ENCODE results near the gene NOSTRIN. TPM values are rescaled to one million over a fixed set of nuclear protein-coding genes. Genes with fewer than 3 reads are reported as not detected.

NOSTRIN gene
- total RNA-seq, 5 donors from 2014 or later (not counting 1 experiment from before 2014, with no cell fraction given) = 0.13 to 0.82 (median 0.45) TPM; not detected in 1

- H3K27me3 ChIP-seq (replicated peaks in 1 of 2; ENCODE audit: control insufficient read depth in 2 of 2, extremely low read depth in 1 of 2, insufficient read depth in 2 of 2, low read length in 1 of 2) = no peaks in the 10 kb centered on the region
- H3K27ac ChIP-seq (ENCODE audit: low read length) = no peak overlapping the region
- H3K9me3 ChIP-seq = no peaks in the 10 kb centered on the region
- H3K36me3 ChIP-seq (ENCODE audit: control insufficient read depth in 2 of 2, extremely low read depth in 1 of 2, insufficient read depth in 1 of 2, low read length in 1 of 2) = no peaks in the 10 kb centered on the region
- no peak overlapping the region for H3K4me3 ChIP-seq (ENCODE audit: control insufficient read depth in 1 of 2, extremely low read depth in 1 of 2, low read length in 1 of 2)
- Mint-ChIP-seq H3K36me3 (no peaks in the 10 kb centered on the region), H3K9me3 (no peaks in the 10 kb centered on the region), H3K27ac (no peak overlapping the region), H3K27me3 (peaks cover 0 to 2% of the 10 kb centered on the region in 2 donors), H3K4me1 (no peaks in the 10 kb centered on the region), H3K4me3 (no peak overlapping the region)
- no peaks in the 10 kb centered on the region for H3K4me1 ChIP-seq (ENCODE audit: control insufficient read depth in 1 of 2, extremely low read depth in 1 of 2, insufficient read depth in 2 of 2, low read length in 2 of 2)
- ATAC-seq (replicated peaks in 1 of 4) (no peak), DNase-seq (no peak)
- WGBS (ENCODE audit: insufficient coverage) = 90% methylated on average over 5 of the region's 8 CpGs
- ChIA-PET POLR2A (no interaction called here), CTCF (no interaction called here)
These were observed 19.1 kb downstream of the NOSTRIN start for GRCh38 chr2:168821577-168821976.

DNA sequence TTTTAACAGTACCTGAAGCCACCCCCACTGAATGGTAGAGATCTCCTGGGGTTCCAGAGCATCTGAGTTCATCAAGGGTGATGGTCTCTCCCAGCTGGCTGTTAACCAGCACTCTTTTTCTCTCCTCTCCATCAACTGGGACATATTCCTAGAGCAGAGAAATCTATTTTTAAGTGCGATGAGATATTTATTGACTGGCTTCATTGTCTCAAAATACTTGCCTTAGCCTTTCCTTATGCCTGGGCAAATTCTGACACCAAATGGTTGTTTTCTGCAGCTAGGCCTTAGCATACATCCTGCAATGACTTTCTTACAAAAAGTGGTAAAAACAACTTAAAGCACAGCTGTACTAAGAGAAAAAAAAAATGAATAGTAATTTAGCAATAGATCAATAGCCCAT, 19.6 kb downstream of the NOSTRIN start:
- H3K4me1 ChIP-seq (ENCODE audit: control insufficient read depth in 1 of 2, extremely low read depth in 1 of 2, insufficient read depth in 2 of 2, low read length in 2 of 2) = no peaks in the 10 kb centered on the region
- Mint-ChIP-seq H3K4me3 (no peak overlapping the region), H3K36me3 (no peaks in the 10 kb centered on the region), H3K27me3 (peaks cover 0 to 2% of the 10 kb centered on the region in 2 donors), H3K9me3 (no peaks in the 10 kb centered on the region), H3K27ac (no peak overlapping the region), H3K4me1 (no peaks in the 10 kb centered on the region)
- H3K27me3 ChIP-seq (replicated peaks in 1 of 2; ENCODE audit: control insufficient read depth in 2 of 2, extremely low read depth in 1 of 2, insufficient read depth in 2 of 2, low read length in 1 of 2) = no peaks in the 10 kb centered on the region
- no peak overlapping the region for H3K27ac ChIP-seq (ENCODE audit: low read length)
- no peaks in the 10 kb centered on the region for H3K9me3 ChIP-seq
- CTCF ChIA-PET = no interaction called here
- H3K36me3 ChIP-seq (ENCODE audit: control insufficient read depth in 2 of 2, extremely low read depth in 1 of 2, insufficient read depth in 1 of 2, low read length in 1 of 2) = no peaks in the 10 kb centered on the region
- POLR2A ChIA-PET = no interaction called here
- ATAC-seq (replicated peaks in 1 of 4) (no peak), DNase-seq (no peak)
- no CpG with 5 or more reads among the region's 1 CpG for WGBS (ENCODE audit: insufficient coverage)
- no peak overlapping the region for H3K4me3 ChIP-seq (ENCODE audit: control insufficient read depth in 1 of 2, extremely low read depth in 1 of 2, low read length in 1 of 2)

GRCh38 chr2:168825126-168825525, 22.7 kb downstream of the NOSTRIN start:
- DNase-seq = no peak

GRCh38 chr2:168830958-168831357, 28.5 kb downstream of the NOSTRIN start:
- no peak for ATAC-seq (replicated peaks in 1 of 4)
- no peaks in the 10 kb centered on the region for H3K36me3 Mint-ChIP-seq
- peaks cover 4% of the 10 kb centered on the region for H3K9me3 ChIP-seq
- H3K4me1 Mint-ChIP-seq = no peaks in the 10 kb centered on the region
- no peak overlapping the region for H3K27ac Mint-ChIP-seq
- no peak overlapping the region for H3K4me3 ChIP-seq (ENCODE audit: control insufficient read depth in 1 of 2, extremely low read depth in 1 of 2, low read length in 1 of 2)
- H3K27ac ChIP-seq (ENCODE audit: low read length) = no peak overlapping the region
- CTCF ChIA-PET = no interaction called here
- peaks cover 0 to 3% (median 0%) of the 10 kb centered on the region in 3 donors for H3K9me3 Mint-ChIP-seq
- POLR2A ChIA-PET = no interaction called here
- no peak overlapping the region for H3K4me3 Mint-ChIP-seq
- H3K27me3 ChIP-seq (replicated peaks in 1 of 2; ENCODE audit: control insufficient read depth in 2 of 2, extremely low read depth in 1 of 2, insufficient read depth in 2 of 2, low read length in 1 of 2) = no peaks in the 10 kb centered on the region
- DNase-seq = no peak
- H3K27me3 Mint-ChIP-seq = no peaks in the 10 kb centered on the region
- H3K4me1 ChIP-seq (ENCODE audit: control insufficient read depth in 1 of 2, extremely low read depth in 1 of 2, insufficient read depth in 2 of 2, low read length in 2 of 2) = no peaks in the 10 kb centered on the region
- H3K36me3 ChIP-seq (ENCODE audit: control insufficient read depth in 2 of 2, extremely low read depth in 1 of 2, insufficient read depth in 1 of 2, low read length in 1 of 2) = no peaks in the 10 kb centered on the region

More at GRCh38 chr2:168825126-168825525, 22.7 kb downstream of the NOSTRIN start:
- Mint-ChIP-seq H3K4me3 (no peak overlapping the region), H3K27ac (no peak overlapping the region), H3K4me1 (no peaks in the 10 kb centered on the region), H3K27me3 (no peaks in the 10 kb centered on the region), H3K36me3 (no peaks in the 10 kb centered on the region), H3K9me3 (no peaks in the 10 kb centered on the region)
- Histone ChIP-seq H3K4me3 (ENCODE audit: control insufficient read depth in 1 of 2, extremely low read depth in 1 of 2, low read length in 1 of 2) (no peak overlapping the region), H3K36me3 (ENCODE audit: control insufficient read depth in 2 of 2, extremely low read depth in 1 of 2, insufficient read depth in 1 of 2, low read length in 1 of 2) (no peaks in the 10 kb centered on the region), H3K4me1 (ENCODE audit: control insufficient read depth in 1 of 2, extremely low read depth in 1 of 2, insufficient read depth in 2 of 2, low read length in 2 of 2) (no peaks in the 10 kb centered on the region), H3K27ac (ENCODE audit: low read length) (no peak overlapping the region), H3K27me3 (replicated peaks in 1 of 2; ENCODE audit: control insufficient read depth in 2 of 2, extremely low read depth in 1 of 2, insufficient read depth in 2 of 2, low read length in 1 of 2) (no peaks in the 10 kb centered on the region), H3K9me3 (no peaks in the 10 kb centered on the region)
- ChIA-PET POLR2A (no interaction called here), CTCF (no interaction called here)
- ATAC-seq (replicated peaks in 1 of 4) = no peak

DNA sequence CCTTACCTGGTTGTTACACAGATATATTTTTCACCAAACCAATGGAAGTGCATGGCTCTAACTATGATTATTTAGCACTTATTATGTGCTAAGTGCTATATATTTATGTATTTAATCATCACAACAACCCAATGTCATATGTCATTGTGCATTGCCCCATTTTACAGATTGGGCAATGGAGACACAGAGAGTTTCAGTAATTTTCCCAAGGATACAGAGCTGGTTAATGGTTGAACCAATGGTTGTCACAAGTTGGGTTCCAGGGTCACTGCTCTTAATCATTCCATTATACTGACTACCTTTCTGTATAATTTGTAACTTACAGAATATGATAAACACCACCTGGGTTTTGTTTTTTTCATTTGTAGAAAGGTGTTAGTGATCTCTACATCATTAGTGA, 29.2 kb downstream of the NOSTRIN start:
- Mint-ChIP-seq H3K4me1 (no peaks in the 10 kb centered on the region), H3K27ac (no peak overlapping the region), H3K27me3 (no peaks in the 10 kb centered on the region), H3K9me3 (peaks cover 0 to 3% (median 0%) of the 10 kb centered on the region in 3 donors), H3K36me3 (no peaks in the 10 kb centered on the region), H3K4me3 (no peak overlapping the region)
- Histone ChIP-seq H3K36me3 (ENCODE audit: control insufficient read depth in 2 of 2, extremely low read depth in 1 of 2, insufficient read depth in 1 of 2, low read length in 1 of 2) (no peaks in the 10 kb centered on the region), H3K9me3 (peaks cover 4% of the 10 kb centered on the region), H3K4me3 (ENCODE audit: control insufficient read depth in 1 of 2, extremely low read depth in 1 of 2, low read length in 1 of 2) (no peak overlapping the region), H3K27me3 (replicated peaks in 1 of 2; ENCODE audit: control insufficient read depth in 2 of 2, extremely low read depth in 1 of 2, insufficient read depth in 2 of 2, low read length in 1 of 2) (no peaks in the 10 kb centered on the region), H3K4me1 (ENCODE audit: control insufficient read depth in 1 of 2, extremely low read depth in 1 of 2, insufficient read depth in 2 of 2, low read length in 2 of 2) (no peaks in the 10 kb centered on the region), H3K27ac (ENCODE audit: low read length) (no peak overlapping the region)
- DNase-seq = no peak
- ATAC-seq (replicated peaks in 1 of 4) = no peak
- CTCF ChIA-PET = no interaction called here
- POLR2A ChIA-PET = no interaction called here

DNA sequence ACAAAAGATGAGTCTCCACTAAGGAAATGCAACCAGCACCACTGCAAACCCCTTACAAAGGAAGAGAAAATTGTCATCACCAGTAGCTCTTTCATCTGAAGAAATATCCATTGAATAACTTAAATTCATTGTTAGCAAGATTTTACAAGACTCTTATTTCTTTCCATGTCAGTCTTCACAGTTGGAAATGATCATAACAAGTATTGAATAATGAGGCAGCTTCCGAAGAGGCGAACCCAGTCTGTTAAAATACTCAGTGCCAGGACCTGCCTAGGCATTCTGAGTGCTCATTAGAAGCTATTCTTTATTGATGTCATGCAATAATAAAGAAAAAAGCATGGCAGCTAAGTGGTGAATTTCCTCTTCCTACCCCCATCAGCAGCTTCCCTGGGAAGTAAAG, 33.5 kb downstream of the NOSTRIN start:
- ATAC-seq (replicated peaks in 1 of 4) (no peak), DNase-seq (no peak)
- no peaks in the 10 kb centered on the region for H3K27me3 ChIP-seq (replicated peaks in 1 of 2; ENCODE audit: control insufficient read depth in 2 of 2, extremely low read depth in 1 of 2, insufficient read depth in 2 of 2, low read length in 1 of 2)
- Mint-ChIP-seq H3K4me1 (no peaks in the 10 kb centered on the region), H3K27me3 (no peaks in the 10 kb centered on the region), H3K27ac (no peak overlapping the region), H3K9me3 (peaks cover 0 to 4% (median 3%) of the 10 kb centered on the region in 3 donors), H3K36me3 (no peaks in the 10 kb centered on the region), H3K4me3 (no peak overlapping the region)
- H3K4me1 ChIP-seq (ENCODE audit: control insufficient read depth in 1 of 2, extremely low read depth in 1 of 2, insufficient read depth in 2 of 2, low read length in 2 of 2) = no peaks in the 10 kb centered on the region
- WGBS (ENCODE audit: insufficient coverage) = no CpG with 5 or more reads among the region's 2 CpGs
- POLR2A ChIA-PET = no interaction called here
- no peak overlapping the region for H3K27ac ChIP-seq (ENCODE audit: low read length)
- H3K4me3 ChIP-seq (ENCODE audit: control insufficient read depth in 1 of 2, extremely low read depth in 1 of 2, low read length in 1 of 2) = no peak overlapping the region
- H3K9me3 ChIP-seq = peaks cover under 1% of the 10 kb centered on the region
- no peaks in the 10 kb centered on the region for H3K36me3 ChIP-seq (ENCODE audit: control insufficient read depth in 2 of 2, extremely low read depth in 1 of 2, insufficient read depth in 1 of 2, low read length in 1 of 2)
- CTCF ChIA-PET = no interaction called here

- no peaks in the 10 kb centered on the region for H3K36me3 ChIP-seq (ENCODE audit: control insufficient read depth in 2 of 2, extremely low read depth in 1 of 2, insufficient read depth in 1 of 2, low read length in 1 of 2)
- H3K4me3 ChIP-seq (ENCODE audit: control insufficient read depth in 1 of 2, extremely low read depth in 1 of 2, low read length in 1 of 2) = no peak overlapping the region
- H3K27me3 ChIP-seq (replicated peaks in 1 of 2; ENCODE audit: control insufficient read depth in 2 of 2, extremely low read depth in 1 of 2, insufficient read depth in 2 of 2, low read length in 1 of 2) = no peaks in the 10 kb centered on the region
- Mint-ChIP-seq H3K27ac (no peak overlapping the region), H3K4me1 (no peaks in the 10 kb centered on the region), H3K27me3 (no peaks in the 10 kb centered on the region), H3K36me3 (no peaks in the 10 kb centered on the region), H3K4me3 (no peak overlapping the region), H3K9me3 (peaks cover 0 to 4% (median 0%) of the 10 kb centered on the region in 3 donors)
- ATAC-seq (replicated peaks in 1 of 4) (no peak), DNase-seq (no peak)
- H3K4me1 ChIP-seq (ENCODE audit: control insufficient read depth in 1 of 2, extremely low read depth in 1 of 2, insufficient read depth in 2 of 2, low read length in 2 of 2) = no peaks in the 10 kb centered on the region
- POLR2A ChIA-PET = no interaction called here
- no peaks in the 10 kb centered on the region for H3K9me3 ChIP-seq
- no peak overlapping the region for H3K27ac ChIP-seq (ENCODE audit: low read length)
- WGBS (ENCODE audit: insufficient coverage) = 100% methylated on average over 1 of the region's 2 CpGs
- CTCF ChIA-PET = no interaction called here
These were observed 39.0 kb downstream of the NOSTRIN start for GRCh38 chr2:168841445-168841844.
